Thyroid gland (tissue), 4 donors: Measurements from ENCODE around the gene SIGLEC10.

Experiments used
- POLR2A ChIP-seq, 2 donors: fragments of 450-650 bp; IDR thresholded peaks; one replicate each; pipeline ENCODE4 v1.6.1; 2017; ENCODE audit warnings: antibody characterized with exemption in 2 of 2, mild to moderate bottlenecking in 2 of 2, moderate library complexity in 1 of 2
- TF ChIP-seq, protein P1 (sequence below), 6 experiments: fragments of 200-600 bp in 3 of 6; fragments of 450-650 bp in 3 of 6; sonication (generic) in 3 of 6; IDR thresholded peaks; one replicate each; pipeline ENCODE4 v1.5.1; 2016 to 2019; ENCODE audit warnings: antibody characterized with exemption in 6 of 6, mild to moderate bottlenecking in 2 of 6, inconsistent platforms in 1 of 6, moderate library complexity in 1 of 6

GRCh38 chr19:51375504-51376221, 41.8 kb downstream of the SIGLEC10 start:
- no peak for TF ChIP-seq POLR2A (IDR thresholded peaks at IDR 0.05)
- TF ChIP-seq, protein P1, sequence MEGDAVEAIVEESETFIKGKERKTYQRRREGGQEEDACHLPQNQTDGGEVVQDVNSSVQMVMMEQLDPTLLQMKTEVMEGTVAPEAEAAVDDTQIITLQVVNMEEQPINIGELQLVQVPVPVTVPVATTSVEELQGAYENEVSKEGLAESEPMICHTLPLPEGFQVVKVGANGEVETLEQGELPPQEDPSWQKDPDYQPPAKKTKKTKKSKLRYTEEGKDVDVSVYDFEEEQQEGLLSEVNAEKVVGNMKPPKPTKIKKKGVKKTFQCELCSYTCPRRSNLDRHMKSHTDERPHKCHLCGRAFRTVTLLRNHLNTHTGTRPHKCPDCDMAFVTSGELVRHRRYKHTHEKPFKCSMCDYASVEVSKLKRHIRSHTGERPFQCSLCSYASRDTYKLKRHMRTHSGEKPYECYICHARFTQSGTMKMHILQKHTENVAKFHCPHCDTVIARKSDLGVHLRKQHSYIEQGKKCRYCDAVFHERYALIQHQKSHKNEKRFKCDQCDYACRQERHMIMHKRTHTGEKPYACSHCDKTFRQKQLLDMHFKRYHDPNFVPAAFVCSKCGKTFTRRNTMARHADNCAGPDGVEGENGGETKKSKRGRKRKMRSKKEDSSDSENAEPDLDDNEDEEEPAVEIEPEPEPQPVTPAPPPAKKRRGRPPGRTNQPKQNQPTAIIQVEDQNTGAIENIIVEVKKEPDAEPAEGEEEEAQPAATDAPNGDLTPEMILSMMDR (IDR thresholded peaks at IDR 0.05): no peak
